Measurements from ENCODE around the gene HHIPL1. TPM values are rescaled to one million over a fixed set of nuclear protein-coding genes. Genes with fewer than 3 reads are reported as not detected.

HHIPL1 gene
- total and polyA plus RNA-seq, 2 donors (not counting 3 experiments of a cell fraction or from before 2014, with no cell fraction given), result 1.3 to 2.1 TPM

- Histone ChIP-seq H3K4me2 (ENCODE audit: insufficient read depth, low read length) (no peak overlapping the region), H3K27me3 (ENCODE audit: control insufficient read depth in 2 of 2, insufficient read depth in 2 of 2, low read length in 2 of 2) (peaks cover 12 to 23% of the 10 kb centered on the region in 2 experiments), H3K9me3 (replicated peaks; ENCODE audit: control insufficient read depth, insufficient read depth, low read length) (no peaks in the 10 kb centered on the region), H3K4me1 (ENCODE audit: control insufficient read depth, extremely low read depth, insufficient read depth, low read length) (no peaks in the 10 kb centered on the region), H3K27ac (ENCODE audit: insufficient read depth, low read depth, low read length) (no peak overlapping the region), H3K36me3 (ENCODE audit: control insufficient read depth in 2 of 2, extremely low read depth in 1 of 2, insufficient read depth in 2 of 2, low read length in 2 of 2) (no peaks in the 10 kb centered on the region), H3K79me2 (ENCODE audit: control insufficient read depth, insufficient read depth, low read length) (no peaks in the 10 kb centered on the region), H3K9me1 (replicated peaks; ENCODE audit: control insufficient read depth, extremely low read depth, insufficient read depth, low read length) (no peaks in the 10 kb centered on the region), H2AFZ (ENCODE audit: low read depth, low read length) (no peak overlapping the region), H4K20me1 (replicated peaks; ENCODE audit: control insufficient read depth, extremely low read depth, insufficient read depth, low read length) (no peaks in the 10 kb centered on the region), H3K9ac (replicated peaks; ENCODE audit: extremely low read depth, insufficient read depth, low read length) (no peak overlapping the region), H3K4me3 (replicated peaks in 1 of 3; ENCODE audit: insufficient read depth in 1 of 3, low read depth in 1 of 3, low read length in 3 of 3) (no peak overlapping the region)
- BruUV-seq (replicated peaks), result no TSS peak
- FAIRE-seq (no peak), DNase-seq (ENCODE audit: low read depth, low spot score) (no peak)
- intact Hi-C loops (cut with micrococcal nuclease), result no loop called here
- no peak for TF ChIP-seq MAX (IDR thresholded peaks at IDR 0.05; ENCODE audit: insufficient read depth, insufficient read length)
- no peak for TF ChIP-seq MYC (IDR thresholded peaks at IDR 0.05; ENCODE audit: low read depth, low read length)
- TF ChIP-seq JUN (IDR thresholded peaks at IDR 0.05; ENCODE audit: borderline replicate concordance, insufficient read depth, insufficient read length, low read depth), result no peak
- TF ChIP-seq POLR2AphosphoS5 (IDR thresholded peaks at IDR 0.05; ENCODE audit: insufficient read depth, low read depth, low read length), result no peak
- TF ChIP-seq POLR2A (IDR thresholded peaks at IDR 0.05; ENCODE audit: low read depth, low read length), result no peak
- no peak for TF ChIP-seq GATA2 (IDR thresholded peaks at IDR 0.05; ENCODE audit: insufficient read depth, insufficient read length, low read depth, low read length)
- no peak for TF ChIP-seq CTCF (IDR thresholded peaks at IDR 0.05; ENCODE audit: extremely low read depth in 1 of 2, insufficient read depth in 1 of 2, low read depth in 1 of 2, low read length in 2 of 2)
- no peak for TF ChIP-seq EZH2 (IDR thresholded peaks at IDR 0.05; ENCODE audit: borderline replicate concordance, low read depth, low read length, severe bottlenecking)
- TF ChIP-seq FOS (IDR thresholded peaks at IDR 0.05; ENCODE audit: borderline replicate concordance, insufficient read depth, low read length), result no peak
- ChIA-PET POLR2A (no interaction called here), CTCF (interaction anchor here (1.0 kb wide), 1 partner anchor 39 kb away, joined by 3 read pairs; no protein-coding TSS in a partner anchor)
- dilution Hi-C loops (cut with MboI; ENCODE audit: extremely low pct_ligation_motif_present, low sequenced_read_pairs), result no loop called here
Measured at GRCh38 chr14:99691111-99691885, 46.4 kb downstream of the HHIPL1 start.

Measured in endothelial cell of umbilical vein (primary cell).